ENCODE results near the gene FRMD6. TPM values are rescaled to one million over a fixed set of nuclear protein-coding genes. Genes with fewer than 3 reads are reported as not detected.

FRMD6 gene
- total RNA-seq (2014; rRNA removed; shearing (Covaris generic)): 0.23 and 1.2 TPM in 2 replicates

GRCh38 chr14:51651388-51652167 is at the start of gene FRMD6:
Gene FRMD6, plus strand, starts transcription at chr14:51651910. Its CDS starts 37,927 bp downstream, at chr14:51689837.
- DNase-seq (ENCODE audit: low spot score): peak; percentile 68

GRCh38 chr14:51602310-51602709 is 49.4 kb upstream of the FRMD6 start:
- DNase-seq (ENCODE audit: low spot score): no peak

DNA sequence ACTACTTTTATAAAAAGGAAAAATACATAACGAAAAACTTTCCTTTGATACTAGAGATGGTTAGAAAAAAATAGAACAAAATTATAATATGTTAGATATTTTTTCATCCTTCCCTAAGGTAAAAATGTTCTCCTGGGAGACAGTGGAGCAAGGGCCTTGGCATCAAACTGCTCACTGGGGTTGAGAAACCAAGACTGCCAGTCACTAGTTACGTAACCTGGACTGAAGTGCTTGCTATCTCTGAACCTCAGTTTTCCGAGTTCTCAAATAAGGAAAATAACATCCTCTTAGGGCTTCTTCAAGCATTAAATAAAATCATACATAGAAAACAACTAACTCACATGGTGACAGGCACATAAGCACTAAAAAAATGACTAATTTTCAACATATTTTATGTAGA is 48.2 kb upstream of the FRMD6 start:
- DNase-seq (ENCODE audit: low spot score): no peak

GRCh38 chr14:51604073-51604472 is 47.6 kb upstream of the FRMD6 start:
- no peak for DNase-seq (ENCODE audit: low spot score)

GRCh38 chr14:51605575-51605974 is 46.1 kb upstream of the FRMD6 start:
- no peak for DNase-seq (ENCODE audit: low spot score)

DNA sequence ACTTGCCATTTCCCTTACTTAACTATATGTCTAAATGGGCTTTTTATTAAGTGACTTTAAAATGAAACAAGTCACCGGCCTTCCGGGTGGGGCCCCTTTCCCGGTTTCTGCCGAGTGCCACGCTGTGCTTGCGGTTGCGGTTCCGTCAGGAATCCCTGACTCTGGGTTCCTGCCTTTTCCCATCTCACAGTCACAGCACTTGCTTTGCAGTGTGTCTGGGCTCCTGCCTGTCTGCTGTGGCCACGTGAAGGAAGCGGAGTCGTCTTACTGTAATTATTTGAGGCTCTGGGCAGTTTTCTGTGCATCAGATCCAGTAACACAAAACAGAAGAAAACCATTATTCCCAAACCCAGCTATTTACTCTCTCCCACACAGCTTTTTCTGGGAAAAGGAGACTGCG is 44.0 kb upstream of the FRMD6 start:
- no peak for DNase-seq (ENCODE audit: low spot score)

GRCh38 chr14:51609251-51609954 is 42.3 kb upstream of the FRMD6 start:
- DNase-seq (ENCODE audit: low spot score): no peak

GRCh38 chr14:51609955-51610283 is 41.8 kb upstream of the FRMD6 start:
- DNase-seq (ENCODE audit: low spot score): no peak

DNA sequence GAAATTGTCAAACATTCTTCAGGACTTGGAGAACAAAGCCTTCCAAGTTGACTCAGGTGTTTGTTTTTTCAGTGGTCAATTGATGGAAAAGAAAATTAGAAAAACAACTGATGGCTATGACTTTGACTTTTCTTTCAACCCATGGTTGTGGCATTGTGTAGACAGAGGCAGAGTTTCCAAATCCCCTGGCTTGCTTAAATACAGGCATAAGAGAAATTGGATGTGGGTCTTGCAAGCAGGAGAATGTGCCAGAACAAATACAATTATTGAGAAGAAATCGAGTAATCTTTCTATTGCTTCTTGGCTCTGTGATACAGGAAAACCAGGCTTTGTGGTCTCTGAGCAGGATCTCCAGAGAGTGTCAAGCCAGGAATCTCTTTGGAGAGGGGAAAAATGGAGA is 40.9 kb upstream of the FRMD6 start:
- no peak for DNase-seq (ENCODE audit: low spot score)

- no peak for DNase-seq (ENCODE audit: low spot score)
Observed at GRCh38 chr14:51612449-51612848, 39.3 kb upstream of the FRMD6 start.

DNA sequence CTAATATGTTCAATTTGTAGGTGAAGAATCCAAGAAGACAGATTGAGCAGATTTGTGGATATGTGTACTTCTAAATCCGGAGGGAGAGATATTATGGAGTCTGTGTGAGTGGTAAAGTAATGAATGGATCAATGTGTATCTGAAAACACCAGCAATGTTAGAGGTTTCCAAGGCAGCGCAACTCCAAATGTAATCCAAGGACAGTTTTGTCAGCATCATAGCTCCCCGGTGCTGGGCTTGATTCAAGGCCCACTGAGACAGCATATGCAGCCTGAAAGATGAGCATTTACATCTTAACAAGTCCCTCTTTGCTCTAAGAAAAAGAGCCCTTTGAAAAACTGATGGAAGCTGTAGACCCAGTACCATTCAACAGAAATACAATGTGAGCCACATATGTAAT is 38.3 kb upstream of the FRMD6 start:
- DNase-seq (ENCODE audit: low spot score): no peak

DNA sequence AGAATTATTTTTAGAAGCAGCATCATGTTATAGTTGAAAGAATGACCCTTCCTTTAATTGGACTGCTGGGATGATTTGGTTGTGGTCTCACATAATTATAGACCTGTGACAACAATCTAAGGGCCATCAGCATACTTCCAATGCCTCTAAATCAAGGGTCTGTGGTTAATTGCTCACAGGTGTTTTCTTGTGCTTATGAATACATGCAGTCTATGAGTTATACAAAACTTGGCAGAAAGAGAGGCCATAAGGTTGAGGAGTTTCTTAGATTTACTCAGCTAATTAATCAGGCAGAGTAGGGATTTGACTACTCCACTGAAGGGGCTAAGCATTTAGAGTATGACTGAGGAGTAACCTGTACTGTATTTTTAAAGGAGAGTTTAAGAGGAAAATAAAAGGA is 37.0 kb upstream of the FRMD6 start:
- DNase-seq (ENCODE audit: low spot score): no peak

- DNase-seq (ENCODE audit: low spot score): no peak
Observed at GRCh38 chr14:51616256-51616655, 35.5 kb upstream of the FRMD6 start.

DNA sequence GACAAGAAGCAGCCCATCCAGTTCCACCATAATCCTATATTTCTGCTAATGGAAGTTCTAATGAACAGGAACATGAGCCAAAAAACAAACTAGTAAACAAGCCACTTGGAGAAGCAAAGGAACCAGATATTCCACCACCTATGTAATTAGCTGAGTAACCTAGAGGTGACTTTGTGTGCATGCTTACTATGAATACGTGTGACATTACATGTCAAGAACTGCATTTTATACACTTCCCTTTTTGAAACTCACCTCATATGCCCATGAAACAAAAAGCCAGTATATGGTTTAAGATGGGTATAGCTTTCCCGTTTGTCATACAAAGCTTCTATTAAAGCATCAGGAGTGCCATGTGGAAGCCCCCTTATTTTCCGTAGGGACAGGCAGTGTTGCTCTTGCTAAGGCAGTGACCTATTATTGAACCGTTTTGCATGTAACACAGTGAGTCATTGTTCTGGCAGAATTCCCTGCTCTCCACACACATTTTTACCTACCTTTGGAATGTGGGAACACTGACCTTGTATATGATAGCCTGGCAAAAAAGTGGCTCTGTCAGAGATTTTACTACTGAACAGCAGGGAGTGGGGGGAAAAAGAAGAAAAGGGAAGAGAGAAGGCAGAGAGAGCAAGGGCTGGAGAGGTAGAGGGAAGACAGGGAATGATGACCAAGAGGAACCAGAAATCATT is 34.8 kb upstream of the FRMD6 start:
- DNase-seq (ENCODE audit: low spot score): peak; percentile 52

- no peak for DNase-seq (ENCODE audit: low spot score)
Observed at GRCh38 chr14:51619561-51619960, 32.1 kb upstream of the FRMD6 start.

DNA sequence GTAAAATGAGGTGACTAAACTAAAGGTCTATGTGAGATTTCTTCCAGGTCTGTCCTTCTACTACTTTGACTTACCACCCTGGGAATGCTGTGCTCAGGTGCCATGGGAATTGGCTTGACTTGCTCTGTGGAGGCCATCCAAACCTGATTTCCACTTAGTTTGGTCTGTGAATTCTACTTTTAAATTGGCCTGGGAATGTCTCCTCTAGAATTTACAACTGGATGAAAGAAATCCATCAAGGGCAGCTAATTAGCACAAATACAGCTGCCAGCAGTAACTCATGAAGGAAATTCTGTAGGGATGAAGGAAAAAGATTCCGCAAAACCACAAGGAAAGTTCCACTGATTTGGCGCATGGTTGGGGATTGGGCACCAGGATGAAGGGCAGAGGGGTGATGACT is 31.7 kb upstream of the FRMD6 start:
- DNase-seq (ENCODE audit: low spot score): no peak

- DNase-seq (ENCODE audit: low spot score): no peak
Observed at GRCh38 chr14:51621654-51622053, 30.1 kb upstream of the FRMD6 start.

GRCh38 chr14:51622376-51622775 is 29.3 kb upstream of the FRMD6 start:
- no peak for DNase-seq (ENCODE audit: low spot score)

DNA sequence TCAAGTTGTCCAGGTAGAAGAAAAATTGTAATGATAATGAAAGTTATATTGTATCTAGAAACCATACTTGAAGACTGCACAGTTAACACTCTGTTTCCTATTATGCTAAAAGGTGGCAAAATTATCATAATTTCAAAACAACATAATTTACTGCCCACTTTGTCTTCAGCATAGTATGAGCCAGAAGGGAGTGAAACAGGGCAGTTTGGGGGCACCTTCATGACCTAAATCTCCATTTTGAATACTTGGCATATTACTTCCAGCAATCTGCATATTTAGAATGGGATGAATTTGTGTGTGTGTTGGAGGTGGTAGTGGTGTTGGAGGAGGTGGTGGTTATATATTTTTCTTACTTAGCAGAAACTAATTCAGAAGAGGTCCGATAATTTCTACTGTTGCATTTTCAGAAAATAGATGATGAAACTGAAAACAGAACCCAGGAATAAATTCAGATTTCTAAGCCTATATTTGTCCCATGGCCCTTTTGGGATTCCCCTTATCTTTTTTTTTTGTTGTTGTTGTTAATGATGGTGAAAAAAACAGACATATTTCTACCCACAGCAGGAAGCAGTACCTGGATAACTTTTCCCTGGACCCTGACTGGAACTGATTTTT is 26.6 kb upstream of the FRMD6 start:
- DNase-seq (ENCODE audit: low spot score): no peak

- no peak for DNase-seq (ENCODE audit: low spot score)
Observed at GRCh38 chr14:51626185-51626584, 25.5 kb upstream of the FRMD6 start.

GRCh38 chr14:51626788-51627187 is 24.9 kb upstream of the FRMD6 start:
- DNase-seq (ENCODE audit: low spot score): no peak

DNA sequence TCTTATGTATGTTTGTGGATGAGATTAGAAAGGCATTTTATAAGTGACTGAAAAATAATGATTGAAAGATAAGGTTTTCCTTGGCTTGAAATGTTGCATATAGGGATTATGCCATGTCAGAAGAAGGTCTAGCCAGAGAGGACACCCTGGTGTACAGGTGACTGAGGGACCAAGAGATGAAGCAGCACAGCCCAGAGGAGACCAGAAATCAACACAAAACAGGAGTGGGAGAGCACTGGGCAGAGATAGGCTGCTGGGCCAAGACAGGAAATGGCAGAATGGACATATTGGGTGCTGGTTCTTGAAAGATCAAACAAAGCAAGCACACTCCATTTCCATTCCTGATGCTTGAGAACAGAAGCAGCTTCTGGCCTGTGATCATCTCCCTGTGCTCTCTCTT is 24.4 kb upstream of the FRMD6 start:
- DNase-seq (ENCODE audit: low spot score): no peak
